Heart left ventricle (tissue), 13 donors: ENCODE measurements around the gene RIMS1.

Experiments used
- CTCF ChIP-seq, 12 donors: fragments of 200-600 bp; sonication (generic) in 4 of 12; IDR thresholded peaks; one replicate each; pipeline versions ENCODE4 v1.5.0 to v1.8.0; 2018 to 2022; ENCODE audit warnings: antibody characterized with exemption in 12 of 12, mild to moderate bottlenecking in 5 of 12
- POLR2A ChIP-seq, 2 donors: fragments of 450-650 bp; IDR thresholded peaks; one replicate each; pipeline ENCODE4 v1.6.1; 2017; ENCODE audit warnings: antibody characterized with exemption in 2 of 2, mild to moderate bottlenecking in 2 of 2, moderate library complexity in 2 of 2
- donor health status: ischemic (EF 13 %, LVEDD 7.1; RV severe dilation, severe dysfunction).
- donor health status: DM: no; HTN: yes; CAD: no.
- donor health status: DM: no; HTN: no; CAD: no.
- donor health status: ischemic (EF 25% LVEDD 6.9; RV normal size, moderate dysfunction).
- donor health status: ischemic (EF 25% LVEDD 5.7; RV mildly dilated, moderate dysfunction).
- donor health status: ischemic (EF 35%, LVEDD 5.7; RV mildly dilated, moderate dysfunction).
- donor health status: nonischemic (EF 11% LVEDD 7.7; RV severe dilation, severe dysfunction).
- donor health status: DM: yes; HTN: yes; CAD: no.
- donor health status: PGD.
- donor health status: ischemic (EF 29% LVEDD 5.4; RV normal size, mild dysfunction).
- donor health status: nonischemic (EF 23%, LVEDD 6.1; RV moderate dilation, normal function).

- no peak for TF ChIP-seq CTCF (IDR thresholded peaks at IDR 0.05)
- no peak for TF ChIP-seq POLR2A (IDR thresholded peaks at IDR 0.05)
Measured at GRCh38 chr6:72328775-72329174, 442.4 kb downstream of the RIMS1 start.
